Heart left ventricle (tissue), 16 donors: Measurements from ENCODE around the gene RPS18. TPM values are rescaled to one million over a fixed set of nuclear protein-coding genes. Genes with fewer than 3 reads are reported as not detected.

Experiments
- ATAC-seq, 4 donors: fragments of 200-7000 bp; cut with Tn5 transposase; one replicate each; pipeline ENCODE4 v1.9.1; 2020 to 2022; ENCODE audit warnings: moderate library complexity in 4 of 4, mild to moderate bottlenecking in 3 of 4, moderate number of reproducible peaks in 1 of 4
- DNase-seq, 5 donors: peaks; one replicate each; pipeline ENCODE4 v3.0.0-alpha.2; 2020
- H3K27ac ChIP-seq, 12 donors: fragments of 200-600 bp; sonication (generic) in 4 of 12; one replicate each; pipeline versions ENCODE4 v1.5.0 to v1.8.0; 2016 to 2022; ENCODE audit warnings: mild to moderate bottlenecking in 2 of 12
- H3K27me3 ChIP-seq, 9 donors: fragments of 200-600 bp; sonication (generic) in 2 of 9; one replicate each; pipeline versions ENCODE4 v1.5.1 to v1.8.0; 2016 to 2022; ENCODE audit warnings: mild to moderate bottlenecking in 3 of 9
- H3K36me3 ChIP-seq, 9 donors: fragments of 200-600 bp; sonication (generic) in 2 of 9; one replicate each; pipeline versions ENCODE4 v1.5.0 to v1.8.0; 2018 to 2022; ENCODE audit warnings: mild to moderate bottlenecking in 2 of 9
- H3K4me1 ChIP-seq, 12 donors: fragments of 200-600 bp; sonication (generic) in 4 of 12; one replicate each; pipeline versions ENCODE4 v1.5.0 to v1.8.0; 2016 to 2022; ENCODE audit warnings: mild to moderate bottlenecking in 3 of 12
- H3K4me3 ChIP-seq, 12 donors: fragments of 200-600 bp; sonication (generic) in 4 of 12; one replicate each; pipeline versions ENCODE4 v1.5.0 to v1.8.0; 2017 to 2022; ENCODE audit warnings: mild to moderate bottlenecking in 9 of 12, moderate library complexity in 4 of 12
- H3K9me3 ChIP-seq, 12 donors: fragments of 200-600 bp; sonication (generic) in 4 of 12; one replicate each; pipeline versions ENCODE4 v1.5.0 to v1.8.0; 2016 to 2022; ENCODE audit warnings: mild to moderate bottlenecking in 1 of 12
- CTCF ChIP-seq, 12 donors: fragments of 200-600 bp; sonication (generic) in 4 of 12; IDR thresholded peaks; one replicate each; pipeline versions ENCODE4 v1.5.0 to v1.8.0; 2018 to 2022; ENCODE audit warnings: antibody characterized with exemption in 12 of 12, mild to moderate bottlenecking in 5 of 12
- POLR2A ChIP-seq, 2 donors: fragments of 450-650 bp; IDR thresholded peaks; one replicate each; pipeline ENCODE4 v1.6.1; 2017; ENCODE audit warnings: antibody characterized with exemption in 2 of 2, mild to moderate bottlenecking in 2 of 2, moderate library complexity in 2 of 2
- WGBS, 4 donors: extraction: QIAGEN DNeasy Blood & Tissue Kit in 2 of 4; methylation state at CpG; one replicate each; pipeline versions ENCODE4 v1.1.5 to v1.1.7; 2013 to 2018; 5-methylcytosine and 5-hydroxymethylcytosine counted together
- intact Hi-C, 10 donors: fragments of 100-400 bp; cut with DNase I; formaldehyde crosslinking; loops; one replicate each; pipeline versions ENCODE4 v1.11.1 to v1.14.2; 2022
- polyA plus RNA-seq, 2 donors: library from polyadenylated mRNA; stranded (reverse); fragments of 200-250 nt; gene quantifications; one replicate each; pipeline ENCODE4 v1.2.3, GENCODE V29; 2013
- total RNA-seq, 9 donors: library from RNA; depleted of rRNA in 2 of 9; stranded (reverse); fragments of >200 nt in 2 of 9; fragmentation: NEBNext Ultra II Directional in 3 of 9; extraction: Animal tissue kit (Norgen Biotek cat#: 25700) in 3 of 9; gene quantifications; one replicate each; pipeline versions ENCODE4 v1.1.0 to v1.2.4, GENCODE V29; 2016 to 2023
- donor health status: ischemic (EF 13 %, LVEDD 7.1; RV severe dilation, severe dysfunction).
- donor health status: healthy with polysubstance abuse.
- donor health status: DM: no; HTN: yes; CAD: no.
- donor health status: DM: no; HTN: no; CAD: no.
- donor health status: ischemic (EF 25% LVEDD 6.9; RV normal size, moderate dysfunction).
- donor health status: ischemic (EF 25% LVEDD 5.7; RV mildly dilated, moderate dysfunction).
- donor health status: healthy.
- donor health status: DM: yes; HTN: yes; CAD: no.
- donor health status: ischemic (EF 35%, LVEDD 5.7; RV mildly dilated, moderate dysfunction).
- donor health status: nonischemic (EF 11% LVEDD 7.7; RV severe dilation, severe dysfunction).
- donor health status: DM: yes; HTN: yes; CAD: no.
- donor health status: PGD.
- donor health status: ischemic (EF 29% LVEDD 5.4; RV normal size, mild dysfunction).
- donor health status: nonischemic (EF 23%, LVEDD 6.1; RV moderate dilation, normal function).

RPS18 gene
- total and polyA plus RNA-seq, 11 donors = 685 to 3,458 (median 1,145) TPM

DNA sequence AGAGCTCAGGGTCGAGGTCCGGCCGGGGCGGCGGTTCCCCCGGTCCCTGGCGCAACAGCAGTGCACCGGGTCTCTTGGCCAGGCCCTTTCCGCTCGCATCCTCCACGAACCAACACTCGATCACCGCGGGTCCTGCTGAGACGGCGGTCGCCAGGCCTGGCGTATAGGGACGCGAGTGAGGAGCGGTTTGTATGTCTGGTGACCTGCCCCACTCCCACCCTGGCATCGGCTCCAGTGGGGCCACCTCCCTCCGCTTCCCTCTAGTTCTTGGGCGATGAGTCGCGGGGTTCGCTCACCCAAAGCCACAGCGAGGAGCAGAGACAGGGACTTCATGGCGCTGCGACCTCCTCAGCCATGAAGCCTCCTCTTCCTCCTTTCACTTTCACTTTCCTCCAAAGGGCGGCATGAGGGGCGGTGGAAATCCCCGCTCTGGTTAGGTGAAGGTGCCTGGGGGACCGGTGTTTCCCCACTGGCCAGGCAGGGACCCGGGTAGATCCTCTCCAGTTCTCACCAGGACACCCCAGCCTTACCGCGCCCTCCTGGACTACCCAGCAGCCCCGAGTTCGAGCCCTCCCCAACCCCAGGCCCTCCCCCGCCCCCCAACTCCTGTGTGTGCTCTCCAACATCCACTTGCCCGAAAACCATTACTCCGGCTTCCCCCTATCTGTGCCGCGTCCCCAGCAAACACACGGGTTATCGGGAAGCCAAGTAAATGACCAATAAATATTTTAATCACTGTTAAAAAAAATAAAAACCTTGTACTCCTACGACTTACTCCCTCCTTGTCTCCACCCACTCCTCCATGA lies 42.0 kb downstream of the RPS18 start, which contains the start of gene TAPBP:
Gene TAPBP (minus strand): TSS at position 370 of the 806 bp plus-strand sequence. CDS start 37 bp downstream, at position 333.
- ATAC-seq = peak; percentile 7 to 50 (median 16)

DNA sequence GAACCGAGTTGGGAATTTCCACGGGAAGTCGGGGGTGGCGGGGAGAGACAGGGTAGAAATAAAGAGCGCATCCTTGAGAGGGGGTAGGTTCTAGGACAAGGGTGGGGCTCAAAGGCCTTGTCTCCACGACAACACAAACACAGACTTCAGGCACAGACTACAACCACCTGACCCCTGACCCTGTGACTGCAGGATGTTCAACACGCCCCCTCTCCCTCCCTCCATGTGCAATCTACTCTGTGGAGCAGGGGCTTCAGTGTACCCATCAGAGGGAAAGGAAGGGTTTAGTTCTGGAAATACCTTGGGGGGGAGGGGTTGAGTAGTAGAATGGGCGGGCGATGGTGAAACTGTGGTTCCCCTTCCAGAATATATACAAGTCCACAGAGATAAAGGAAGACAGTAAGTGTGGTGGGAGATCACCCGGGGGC lies 42.7 kb downstream of the RPS18 start:
- no peaks in the 10 kb centered on the region for H3K9me3 ChIP-seq
- peak overlapping the region; percentile 85 to 99 (median 97) for H3K27ac ChIP-seq
- no peak for TF ChIP-seq CTCF (IDR thresholded peaks at IDR 0.05)
- no peak for TF ChIP-seq POLR2A (IDR thresholded peaks at IDR 0.05)
- peaks cover 0 to 38% (median 30%) of the 10 kb centered on the region in 9 donors for H3K36me3 ChIP-seq
- intact Hi-C loops = loop anchor here in 2 of 10 donors (2.0 to 5.0 kb wide), 2 partner anchors 16 to 37 kb away; partner anchors contain the start of genes B3GALT4 (in 1 of the 2) and RGL2 (in 1 of the 2)
- DNase-seq = peak; percentile 68 to 84 (median 74)
- H3K4me3 ChIP-seq = peak overlapping the region; percentile 64 to 99 (median 93)
- H3K4me1 ChIP-seq = peaks cover 0 to 72% (median 40%) of the 10 kb centered on the region in 12 donors
- 5 to 7% (median 6%) methylated on average over 10 of the region's 10 CpGs for WGBS, 4 donors
- peak; percentile 13 to 63 (median 26) for ATAC-seq
- H3K27me3 ChIP-seq = no peaks in the 10 kb centered on the region

More for the DNA sequence above, 42.0 kb downstream of the RPS18 start, which contains the start of gene TAPBP:
- Histone ChIP-seq H3K4me3 (peak within 1 kb of the TSS; percentile 64 to 99 (median 93)), H3K4me1 (peaks cover 0 to 72% (median 39%) of the 10 kb centered on the region in 12 donors), H3K9me3 (no peaks in the 10 kb centered on the region), H3K36me3 (peaks cover 0 to 38% (median 27%) of the 10 kb centered on the region in 9 donors), H3K27me3 (no peaks in the 10 kb centered on the region), H3K27ac (peak within 1 kb of the TSS; percentile 85 to 99 (median 97))
- peak; percentile 62 to 77 (median 71) for DNase-seq
- TF ChIP-seq CTCF (IDR thresholded peaks at IDR 0.05) = no peak
- peak in 1 of 2 donors; percentile 34 for TF ChIP-seq POLR2A (IDR thresholded peaks at IDR 0.05)
- intact Hi-C loops = loop anchor here in 2 of 10 donors (2.0 to 5.0 kb wide), 2 partner anchors 15 to 37 kb away; partner anchors contain the start of genes RGL2 (in 2 of the 2) and B3GALT4 (in 1 of the 2)
- WGBS, 4 donors = 0 to 1% (median 1%) methylated on average over 41 to 47 of the region's 47 CpGs

GRCh38 chr6:33314943-33315792 lies 43.3 kb downstream of the RPS18 start:
- no peaks in the 10 kb centered on the region for H3K9me3 ChIP-seq
- H3K4me3 ChIP-seq = peak overlapping the region in 10 of 12 donors; percentile 69 to 99 (median 95)
- H3K36me3 ChIP-seq = peaks cover 0 to 38% (median 31%) of the 10 kb centered on the region in 9 donors
- peaks cover 0 to 72% (median 42%) of the 10 kb centered on the region in 12 donors for H3K4me1 ChIP-seq
- no peaks in the 10 kb centered on the region for H3K27me3 ChIP-seq
- ATAC-seq (peak in 1 of 4 donors; percentile 1), DNase-seq (peak in 4 of 5 donors; percentile 59 to 73 (median 64))
- TF ChIP-seq CTCF (IDR thresholded peaks at IDR 0.05) (no peak), POLR2A (IDR thresholded peaks at IDR 0.05) (no peak)
- WGBS, 4 donors = 37 to 53% (median 44%) methylated on average over 44 to 47 of the region's 47 CpGs
- intact Hi-C loops = loop anchor here in 2 of 10 donors (2.0 to 5.0 kb wide), 2 partner anchors 16 to 38 kb away; partner anchors contain the start of genes B3GALT4 (in 1 of the 2) and RGL2 (in 1 of the 2)
- peak overlapping the region; percentile 85 to 99 (median 97) for H3K27ac ChIP-seq
